Measurements from ENCODE around the gene MALAT1.

DNA sequence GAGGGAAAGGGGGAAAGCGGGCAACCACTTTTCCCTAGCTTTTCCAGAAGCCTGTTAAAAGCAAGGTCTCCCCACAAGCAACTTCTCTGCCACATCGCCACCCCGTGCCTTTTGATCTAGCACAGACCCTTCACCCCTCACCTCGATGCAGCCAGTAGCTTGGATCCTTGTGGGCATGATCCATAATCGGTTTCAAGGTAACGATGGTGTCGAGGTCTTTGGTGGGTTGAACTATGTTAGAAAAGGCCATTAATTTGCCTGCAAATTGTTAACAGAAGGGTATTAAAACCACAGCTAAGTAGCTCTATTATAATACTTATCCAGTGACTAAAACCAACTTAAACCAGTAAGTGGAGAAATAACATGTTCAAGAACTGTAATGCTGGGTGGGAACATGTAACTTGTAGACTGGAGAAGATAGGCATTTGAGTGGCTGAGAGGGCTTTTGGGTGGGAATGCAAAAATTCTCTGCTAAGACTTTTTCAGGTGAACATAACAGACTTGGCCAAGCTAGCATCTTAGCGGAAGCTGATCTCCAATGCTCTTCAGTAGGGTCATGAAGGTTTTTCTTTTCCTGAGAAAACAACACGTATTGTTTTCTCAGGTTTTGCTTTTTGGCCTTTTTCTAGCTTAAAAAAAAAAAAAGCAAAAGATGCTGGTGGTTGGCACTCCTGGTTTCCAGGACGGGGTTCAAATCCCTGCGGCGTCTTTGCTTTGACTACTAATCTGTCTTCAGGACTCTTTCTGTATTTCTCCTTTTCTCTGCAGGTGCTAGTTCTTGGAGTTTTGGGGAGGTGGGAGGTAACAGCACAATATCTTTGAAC, 6.8 kb downstream of the MALAT1 start:
- TF ChIP-seq CTCF (IDR thresholded peaks at IDR 0.05) (no peak), POLR2A (IDR thresholded peaks at IDR 0.05) (no peak)

All from heart left ventricle (tissue), 13 donors.